ENCODE measurements around the gene CLCN7.

CLCN7 gene

DNA sequence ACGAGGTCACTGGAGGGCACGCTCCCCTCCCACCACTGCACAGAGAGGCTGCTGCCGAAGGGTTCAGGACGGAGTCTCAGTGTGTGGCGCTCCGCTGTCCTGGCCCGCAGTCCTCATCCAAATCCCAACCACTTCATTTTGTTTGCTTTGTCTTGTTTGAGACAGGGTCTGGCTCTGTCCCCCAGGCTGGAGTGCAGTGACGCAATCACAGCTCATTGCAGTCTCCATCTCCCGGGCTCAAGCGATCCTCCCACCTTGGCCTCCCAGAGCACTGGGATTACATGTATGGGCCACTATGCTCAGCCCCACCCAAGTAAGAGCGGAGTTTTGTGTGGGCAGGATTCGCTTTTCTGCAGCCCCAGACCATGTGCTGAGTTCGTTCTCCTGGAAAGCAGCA, 73.1 kb downstream of the CLCN7 start:
- DNase-seq (ENCODE audit: low spot score), result no peak

DNA sequence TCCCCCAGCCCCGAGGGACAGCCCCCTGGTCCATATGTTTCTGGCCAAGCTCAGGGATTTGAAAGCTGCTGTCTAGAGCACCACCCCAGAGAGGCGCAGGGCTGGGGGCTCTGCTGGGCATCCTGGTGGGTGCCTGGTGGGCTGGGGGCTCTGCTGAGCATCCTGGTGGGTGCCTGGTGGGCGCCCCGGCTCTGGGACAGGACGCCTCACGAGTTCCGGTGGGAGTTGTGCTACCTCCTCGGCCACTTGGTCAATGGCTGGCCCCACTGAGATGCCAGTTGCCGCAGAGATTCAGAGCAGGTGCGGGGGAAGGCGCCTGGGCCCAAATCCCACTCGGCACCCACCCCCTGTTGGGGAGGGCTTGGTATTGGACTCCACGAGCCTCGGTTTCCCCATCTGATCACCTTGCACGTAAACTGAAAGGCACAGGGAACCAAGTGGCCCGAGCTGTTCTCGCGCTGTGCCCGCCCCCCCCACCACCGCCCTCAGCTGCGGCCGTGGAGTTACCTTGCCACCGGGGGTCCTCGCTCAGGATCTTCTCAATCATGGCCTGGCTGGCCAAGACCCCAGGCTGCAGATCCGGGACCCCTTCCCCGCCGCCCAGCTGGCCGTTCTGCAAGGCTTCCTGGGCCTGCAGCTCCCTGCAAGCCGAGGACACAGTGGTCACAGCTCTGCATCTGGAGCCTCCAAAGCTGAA, 73.6 kb downstream of the CLCN7 start:
- no peak for DNase-seq (ENCODE audit: low spot score)

DNA sequence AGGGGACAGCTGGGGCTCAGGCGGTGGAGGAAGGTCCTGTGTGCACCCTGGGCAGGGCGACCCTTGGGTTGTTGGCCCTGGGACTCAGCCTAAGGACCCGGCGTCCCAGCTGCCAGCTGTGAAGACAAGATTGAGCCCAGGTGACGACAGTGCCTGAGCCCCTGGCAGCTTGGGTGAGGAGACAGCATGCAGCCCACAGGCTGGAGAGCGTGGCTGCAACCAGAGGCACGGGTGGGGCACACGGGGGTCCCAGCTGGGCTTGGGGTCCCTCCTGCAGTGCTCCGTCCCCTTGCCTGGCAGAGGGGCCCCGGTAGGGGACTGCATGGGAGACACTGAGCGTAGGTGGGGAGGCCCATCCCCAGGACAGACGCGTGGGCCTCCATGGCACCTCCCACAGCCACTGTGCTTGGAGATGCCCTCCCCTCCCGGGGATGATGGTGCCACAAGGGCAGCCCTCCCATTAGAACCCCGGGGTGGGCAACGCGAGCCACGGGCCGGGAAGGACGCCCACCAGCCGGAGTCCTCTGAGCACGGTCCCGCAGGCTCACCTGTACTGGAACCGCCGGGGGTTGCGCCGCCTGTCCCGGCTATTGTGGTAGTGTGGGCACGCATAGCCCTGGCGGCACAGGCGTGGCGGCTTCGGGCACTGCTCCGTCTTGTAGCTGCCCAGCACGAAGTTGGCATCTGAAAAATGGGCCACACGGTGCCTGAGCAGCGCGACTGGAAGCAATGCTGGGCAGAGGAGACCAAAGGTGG, 75.8 kb downstream of the CLCN7 start:
- no peak for DNase-seq (ENCODE audit: low spot score)

DNA sequence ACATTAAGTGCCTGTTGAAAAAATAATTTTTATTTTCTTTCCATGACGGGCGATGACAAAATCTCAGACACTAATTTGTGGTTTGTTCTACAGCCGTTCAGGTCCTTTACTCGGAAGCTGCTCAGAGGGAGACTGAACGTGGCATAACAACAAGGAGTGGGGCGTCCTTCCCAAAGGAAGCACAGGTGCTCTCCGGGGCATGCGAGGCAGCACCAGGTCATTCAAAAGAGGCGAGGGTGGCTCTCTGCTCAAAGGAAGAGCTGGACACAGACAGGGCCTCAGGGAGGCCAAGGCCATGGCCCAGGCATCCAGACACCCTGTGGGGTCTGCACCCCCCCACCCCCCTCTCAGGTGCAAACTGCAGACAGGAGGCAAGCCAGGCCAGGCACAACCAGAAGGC, 76.5 kb downstream of the CLCN7 start:
- no peak for DNase-seq (ENCODE audit: low spot score)

DNA sequence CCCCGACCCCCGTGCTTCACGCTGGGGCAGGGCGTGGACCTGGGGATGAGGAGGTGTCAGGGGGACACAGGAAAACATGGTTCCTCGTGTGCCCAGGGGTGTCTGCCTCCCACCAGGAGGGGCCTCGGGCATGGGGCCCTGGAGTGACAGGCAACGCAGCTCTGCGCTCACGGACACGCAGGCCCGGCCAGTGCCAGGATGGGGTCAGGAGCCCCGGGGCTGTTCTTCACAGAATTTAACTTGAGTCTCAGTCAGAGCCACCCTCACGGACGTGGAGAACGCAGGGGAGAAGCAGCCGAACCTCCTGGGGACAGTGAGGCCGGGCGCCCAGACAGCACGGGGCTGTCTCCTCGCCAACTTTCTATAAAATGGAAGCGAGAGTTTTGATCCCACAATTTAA, 77.0 kb downstream of the CLCN7 start:
- no peak for DNase-seq (ENCODE audit: low spot score)

DNA sequence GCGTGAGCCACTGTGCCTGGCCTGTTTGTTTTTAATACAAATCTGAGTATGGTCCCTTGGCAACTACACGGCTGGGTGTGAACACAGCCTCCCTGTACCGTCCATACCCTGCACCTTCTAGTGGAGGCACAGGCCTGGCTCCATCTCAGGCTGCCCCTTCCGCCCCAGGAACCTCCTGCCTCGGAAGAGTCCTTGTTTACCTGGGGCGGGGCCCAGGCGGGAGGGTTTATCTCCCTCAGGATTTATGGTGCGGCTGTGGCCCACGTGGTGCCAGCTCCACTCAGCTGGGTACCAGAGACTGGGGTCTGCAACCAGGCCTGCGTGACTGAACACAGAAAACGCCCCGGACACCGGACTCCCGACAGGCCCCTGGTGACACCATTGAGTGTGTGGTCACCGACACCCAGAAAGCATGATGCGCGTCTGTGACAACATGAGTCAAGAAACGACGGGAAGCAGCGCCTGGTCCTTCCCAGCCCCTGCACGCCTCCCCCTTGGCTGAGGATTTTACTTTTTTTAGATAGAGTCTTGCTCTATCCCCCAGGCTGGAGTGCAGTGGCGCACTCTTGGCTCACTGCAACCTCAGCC, 79.3 kb downstream of the CLCN7 start:
- DNase-seq (ENCODE audit: low spot score), result no peak

All from pons (tissue), 1 donor.